Fibroblast of mammary gland (primary cell): Measurements from ENCODE around the gene ENPP5.
A peak's percentile ranks its signal among the peaks of the same experiment; 100 is the strongest.
"Not testable (repeated sequence)": the region's sequence is repeated elsewhere in the genome, so short reads cannot be mapped to it uniquely, and the experiment has no call there.

Experiments
- DNase-seq: peaks from one replicate; pipeline ENCODE4 v3.0.0-alpha.2; 2010; ENCODE audit warnings: low read depth
- H3K4me3 ChIP-seq: 2 replicates; pipeline ENCODE4 v1.5.1; 2011; ENCODE audit warnings: low read depth, mild to moderate bottlenecking, low read length, moderate library complexity; ENCODE audit not compliant: control insufficient read depth
- TF ChIP-seq, protein P1 (sequence below): conservative IDR thresholded peaks from 2 replicates; pipeline ENCODE4 v1.5.1; 2011; ENCODE audit warnings: low read depth, low read length, inconsistent platforms; ENCODE audit not compliant: control insufficient read depth, insufficient read depth

Gene ENPP5

DNA sequence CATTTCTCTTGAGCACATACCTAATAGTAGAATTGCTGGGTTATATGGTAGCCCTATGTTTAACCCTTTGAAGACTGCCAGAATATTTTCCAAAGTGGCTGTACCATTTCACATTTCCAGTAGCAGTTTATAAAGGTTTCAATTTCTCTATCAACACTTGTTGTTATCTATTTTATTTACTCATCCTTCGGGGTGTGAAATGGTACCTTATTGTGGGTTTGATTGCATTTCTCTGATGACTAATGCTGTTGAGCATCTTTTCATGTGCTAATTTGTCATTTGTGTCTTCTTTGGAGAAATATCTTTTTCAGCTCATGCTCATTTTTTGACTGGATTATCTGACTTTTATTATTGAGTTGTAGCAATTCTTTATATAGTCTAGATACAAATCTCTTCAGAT lies 35.6 kb downstream of the ENPP5 start:
- TF ChIP-seq, protein P1, sequence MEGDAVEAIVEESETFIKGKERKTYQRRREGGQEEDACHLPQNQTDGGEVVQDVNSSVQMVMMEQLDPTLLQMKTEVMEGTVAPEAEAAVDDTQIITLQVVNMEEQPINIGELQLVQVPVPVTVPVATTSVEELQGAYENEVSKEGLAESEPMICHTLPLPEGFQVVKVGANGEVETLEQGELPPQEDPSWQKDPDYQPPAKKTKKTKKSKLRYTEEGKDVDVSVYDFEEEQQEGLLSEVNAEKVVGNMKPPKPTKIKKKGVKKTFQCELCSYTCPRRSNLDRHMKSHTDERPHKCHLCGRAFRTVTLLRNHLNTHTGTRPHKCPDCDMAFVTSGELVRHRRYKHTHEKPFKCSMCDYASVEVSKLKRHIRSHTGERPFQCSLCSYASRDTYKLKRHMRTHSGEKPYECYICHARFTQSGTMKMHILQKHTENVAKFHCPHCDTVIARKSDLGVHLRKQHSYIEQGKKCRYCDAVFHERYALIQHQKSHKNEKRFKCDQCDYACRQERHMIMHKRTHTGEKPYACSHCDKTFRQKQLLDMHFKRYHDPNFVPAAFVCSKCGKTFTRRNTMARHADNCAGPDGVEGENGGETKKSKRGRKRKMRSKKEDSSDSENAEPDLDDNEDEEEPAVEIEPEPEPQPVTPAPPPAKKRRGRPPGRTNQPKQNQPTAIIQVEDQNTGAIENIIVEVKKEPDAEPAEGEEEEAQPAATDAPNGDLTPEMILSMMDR: no peak

DNA sequence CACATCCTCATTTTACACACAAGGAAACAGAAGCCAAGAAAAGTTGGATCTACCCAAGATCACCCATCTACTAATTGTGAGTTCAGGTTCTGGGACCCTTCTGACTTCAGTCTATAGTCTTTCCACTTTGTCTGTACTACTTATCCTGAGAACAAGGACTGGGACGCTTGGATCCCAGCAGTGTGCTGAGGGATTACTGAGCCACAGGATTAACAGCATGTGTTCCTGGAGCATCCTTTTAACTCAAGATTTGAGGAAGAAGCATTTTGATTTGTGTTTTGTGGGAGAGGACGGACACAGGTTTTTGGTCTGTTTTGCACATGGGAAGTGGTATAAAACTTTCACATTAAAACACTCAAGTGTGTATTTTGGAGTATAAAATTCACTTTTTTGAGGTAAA lies 36.6 kb downstream of the ENPP5 start:
- H3K4me3 ChIP-seq: no peak overlapping the region
- TF ChIP-seq, protein P1: no peak
- no peak for DNase-seq

More for the DNA sequence above, 35.6 kb downstream of the ENPP5 start:
- H3K4me3 ChIP-seq: no peak overlapping the region
- no peak for DNase-seq

DNA sequence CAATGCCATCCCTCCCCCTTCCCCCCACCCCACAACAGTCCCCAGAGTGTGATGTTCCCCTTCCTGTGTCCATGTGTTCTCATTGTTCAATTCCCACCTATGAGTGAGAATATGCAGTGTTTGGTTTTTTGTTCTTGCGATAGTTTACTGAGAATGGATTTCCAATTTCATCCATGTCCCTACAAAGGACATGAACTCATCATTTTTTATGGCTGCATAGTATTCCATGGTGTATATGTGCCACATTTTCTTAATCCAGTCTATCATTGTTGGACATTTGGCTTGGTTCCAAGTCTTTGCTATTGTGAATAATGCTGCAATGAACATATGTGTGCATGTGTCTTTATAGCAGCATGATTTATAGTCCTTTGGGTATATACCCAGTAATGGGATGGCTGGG lies 39.5 kb downstream of the ENPP5 start:
- DNase-seq, H3K4me3 ChIP-seq: not testable (repeated sequence)

DNA sequence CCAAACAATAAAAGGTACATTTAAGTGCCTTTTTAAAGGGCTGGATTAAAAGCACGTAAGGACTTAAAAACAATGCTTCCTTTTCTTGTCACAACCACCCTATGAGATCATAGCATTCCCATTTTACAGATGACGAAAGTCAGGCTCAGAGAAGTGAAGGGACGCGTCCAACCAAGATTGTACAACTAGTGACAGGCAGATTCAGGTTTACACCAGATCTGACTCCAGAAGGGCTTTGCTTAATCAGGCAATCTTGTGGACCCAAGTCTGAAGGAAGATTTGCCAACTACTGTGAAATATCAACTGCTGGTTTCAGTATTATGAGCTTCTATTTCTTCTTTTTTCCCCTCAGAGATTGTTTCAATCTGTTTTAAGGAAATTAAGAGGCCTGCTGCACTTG lies 40.1 kb downstream of the ENPP5 start:
- peak overlapping the region; percentile 67 for H3K4me3 ChIP-seq
- no peak for DNase-seq

DNA sequence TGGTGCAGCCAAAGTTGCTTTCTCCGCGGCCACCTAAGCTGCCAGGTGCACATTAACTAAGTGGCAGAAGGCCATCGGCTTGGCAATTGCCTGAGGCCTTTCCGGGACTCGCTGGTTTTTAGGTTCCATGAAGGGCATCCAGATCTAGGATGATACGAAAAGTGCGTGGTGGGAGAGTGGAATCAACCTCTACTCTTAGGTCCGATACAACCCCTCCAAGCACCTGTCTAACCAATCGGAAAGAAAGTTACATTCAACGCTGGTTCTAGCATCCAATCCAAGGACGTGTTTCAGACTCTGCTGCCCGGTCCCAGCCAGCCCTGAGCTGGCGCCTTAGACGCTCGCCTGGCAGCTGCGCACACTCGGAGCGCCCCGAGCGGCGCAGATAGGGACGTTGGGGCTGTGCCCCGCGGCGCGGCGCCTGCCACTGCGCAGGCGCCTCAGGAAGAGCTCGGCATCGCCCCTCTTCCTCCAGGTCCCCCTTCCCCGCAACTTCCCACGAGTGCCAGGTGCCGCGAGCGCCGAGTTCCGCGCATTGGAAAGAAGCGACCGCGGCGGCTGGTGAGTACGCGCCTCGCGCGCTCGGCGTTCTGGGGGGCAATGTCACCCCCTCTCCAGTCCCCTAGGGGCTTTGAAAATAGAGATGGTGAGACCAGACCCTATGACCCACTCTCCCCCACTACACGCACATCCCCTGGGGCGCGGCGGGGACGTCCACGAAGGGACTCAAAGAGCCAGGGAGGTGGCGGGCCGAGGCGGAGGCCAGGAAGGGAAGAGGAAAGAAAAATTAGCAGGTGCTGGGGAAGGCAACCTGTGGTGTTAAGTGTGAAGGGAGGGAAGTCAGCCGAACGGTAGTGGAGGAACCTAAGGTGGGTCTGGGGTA lies 40.9 kb downstream of the ENPP5 start, which contains the start of gene ENPP4:
TSS of gene ENPP4 (plus strand) at position 361 of the 883 bp plus-strand sequence. CDS start 9,595 bp downstream, outside the sequence.
- peak within 1 kb of the TSS; percentile 67 for H3K4me3 ChIP-seq
- TF ChIP-seq, protein P1: no peak
- peak; percentile 83 for DNase-seq

More for the DNA sequence above, 40.1 kb downstream of the ENPP5 start:
- TF ChIP-seq, protein P1: no peak

DNA sequence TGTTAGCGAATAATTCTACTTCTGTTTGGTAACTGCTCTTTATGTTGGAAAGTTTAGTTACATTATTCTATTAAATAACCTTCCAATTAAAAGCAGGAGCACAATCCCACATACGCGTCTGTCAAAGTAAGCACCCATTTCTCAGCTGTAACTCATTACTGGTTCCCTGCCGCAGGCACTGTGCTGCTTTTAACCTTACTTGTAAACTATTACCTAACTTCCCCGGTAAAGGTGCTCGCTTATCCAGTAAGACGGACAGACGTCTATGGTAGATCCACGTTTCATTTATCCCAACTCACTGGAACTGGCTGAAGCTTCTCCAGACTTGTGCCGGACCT lies 41.5 kb downstream of the ENPP5 start:
- TF ChIP-seq, protein P1: no peak
- peak overlapping the region; percentile 67 for H3K4me3 ChIP-seq
- DNase-seq: no peak

DNA sequence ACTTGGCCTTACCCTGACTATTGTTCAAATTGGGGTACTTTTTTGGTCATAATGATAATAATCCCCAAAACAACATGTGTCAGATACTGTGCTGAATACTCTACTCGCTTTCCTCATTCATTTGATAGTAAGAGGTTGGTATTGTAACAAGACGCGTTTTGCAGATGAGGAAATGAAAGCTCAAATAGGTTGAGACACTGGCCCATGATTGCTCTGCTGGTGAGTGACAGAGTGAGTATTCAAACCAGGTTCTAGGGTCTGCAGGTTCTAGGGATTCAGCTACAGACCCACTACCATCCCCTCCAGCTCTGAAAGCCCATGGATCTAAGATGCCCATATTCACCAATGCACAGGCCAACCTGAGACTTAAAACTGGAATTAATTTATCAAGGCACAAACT lies 42.3 kb downstream of the ENPP5 start:
- no peak overlapping the region for H3K4me3 ChIP-seq
- no peak for DNase-seq
- TF ChIP-seq, protein P1: no peak

DNA sequence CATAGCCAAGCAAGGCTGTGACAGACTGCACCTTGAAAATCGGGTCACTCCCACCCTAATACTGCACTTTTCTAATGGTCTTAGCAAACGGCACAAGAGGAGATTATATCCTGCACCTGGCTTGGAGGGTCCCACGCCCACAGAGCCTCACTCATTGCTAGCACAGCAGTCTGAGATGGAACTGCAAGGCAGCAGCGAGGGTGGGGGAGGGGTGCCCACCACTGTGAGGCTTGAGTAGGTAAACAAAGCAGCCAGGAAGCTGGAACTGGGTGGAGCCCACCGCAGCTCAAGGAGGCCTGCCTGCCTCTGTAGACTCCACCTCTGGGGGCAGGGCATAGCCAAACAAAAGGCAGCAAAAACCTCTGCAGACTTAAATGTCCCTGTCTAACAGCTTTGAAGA lies 51.1 kb downstream of the ENPP5 start:
- DNase-seq, H3K4me3 ChIP-seq: not testable (repeated sequence)
